ENCODE data around the gene ROPN1L. TPM values are rescaled to one million over a fixed set of nuclear protein-coding genes. Genes with fewer than 3 reads are reported as not detected.

The ROPN1L gene
- total and polyA plus RNA-seq, 2 experiments from 2014 or later: 0.30 TPM; not detected in 1

GRCh38 chr5:10403829-10404228 lies 37.9 kb upstream of the ROPN1L start:
- DNase-seq (ENCODE audit: low spot score): no peak
- no peak overlapping the region for H3K4me2 ChIP-seq
- H3K9me2 ChIP-seq (replicated peaks; ENCODE audit: insufficient read depth): no peaks in the 10 kb centered on the region
- H3K4me1 ChIP-seq (ENCODE audit: insufficient read depth): no peaks in the 10 kb centered on the region
- H3K4me3 ChIP-seq: no peak overlapping the region
- no peaks in the 10 kb centered on the region for H4K20me1 ChIP-seq (ENCODE audit: insufficient read depth, poor library complexity, severe bottlenecking)
- no peak overlapping the region for H2AFZ ChIP-seq
- no peak overlapping the region for H3K27ac ChIP-seq
- H3K79me2 ChIP-seq: no peaks in the 10 kb centered on the region
- TF ChIP-seq CTCF (IDR thresholded peaks at IDR 0.05; ENCODE audit: poor library complexity): no peak
- TF ChIP-seq EZH2 (IDR thresholded peaks at IDR 0.05; ENCODE audit: borderline replicate concordance): no peak
- no peak for TF ChIP-seq EZH2phosphoT487 (IDR thresholded peaks at IDR 0.05; ENCODE audit: low read depth, severe bottlenecking, unreplicated experiment)
- WGBS (ENCODE audit: low lambda C conversion rate, missing lambda C conversion rate): 100% methylated on average over 1 of the region's 1 CpG
- H3K36me3 ChIP-seq (replicated peaks; ENCODE audit: insufficient read depth, low read depth): no peaks in the 10 kb centered on the region
- H3K9me3 ChIP-seq (ENCODE audit: low read depth): no peaks in the 10 kb centered on the region
- H3K27me3 ChIP-seq: no peaks in the 10 kb centered on the region

GRCh38 chr5:10406651-10407050 lies 35.0 kb upstream of the ROPN1L start:
- Histone ChIP-seq H3K27me3 (no peaks in the 10 kb centered on the region), H3K4me3 (no peak overlapping the region), H3K9me2 (replicated peaks; ENCODE audit: insufficient read depth) (no peaks in the 10 kb centered on the region), H3K79me2 (no peaks in the 10 kb centered on the region), H3K27ac (no peak overlapping the region), H2AFZ (no peak overlapping the region), H3K4me1 (ENCODE audit: insufficient read depth) (no peaks in the 10 kb centered on the region), H4K20me1 (ENCODE audit: insufficient read depth, poor library complexity, severe bottlenecking) (no peaks in the 10 kb centered on the region), H3K4me2 (no peak overlapping the region), H3K36me3 (replicated peaks; ENCODE audit: insufficient read depth, low read depth) (no peaks in the 10 kb centered on the region), H3K9me3 (ENCODE audit: low read depth) (no peaks in the 10 kb centered on the region)
- no peak for DNase-seq (ENCODE audit: low spot score)
- 89% methylated on average over 3 of the region's 3 CpGs for WGBS (ENCODE audit: low lambda C conversion rate, missing lambda C conversion rate)
- TF ChIP-seq CTCF (IDR thresholded peaks at IDR 0.05; ENCODE audit: poor library complexity): no peak
- no peak for TF ChIP-seq EZH2 (IDR thresholded peaks at IDR 0.05; ENCODE audit: borderline replicate concordance)
- TF ChIP-seq EZH2phosphoT487 (IDR thresholded peaks at IDR 0.05; ENCODE audit: low read depth, severe bottlenecking, unreplicated experiment): no peak

- WGBS (ENCODE audit: low lambda C conversion rate, missing lambda C conversion rate): 94% methylated on average over 1 of the region's 1 CpG
- Histone ChIP-seq H3K4me1 (ENCODE audit: insufficient read depth) (no peaks in the 10 kb centered on the region), H3K9me3 (ENCODE audit: low read depth) (no peaks in the 10 kb centered on the region), H3K79me2 (no peaks in the 10 kb centered on the region), H2AFZ (no peak overlapping the region), H3K27ac (no peak overlapping the region), H3K9me2 (replicated peaks; ENCODE audit: insufficient read depth) (no peaks in the 10 kb centered on the region), H3K4me2 (no peak overlapping the region), H3K27me3 (no peaks in the 10 kb centered on the region), H3K4me3 (no peak overlapping the region), H3K36me3 (replicated peaks; ENCODE audit: insufficient read depth, low read depth) (no peaks in the 10 kb centered on the region), H4K20me1 (ENCODE audit: insufficient read depth, poor library complexity, severe bottlenecking) (no peaks in the 10 kb centered on the region)
- TF ChIP-seq CTCF (IDR thresholded peaks at IDR 0.05; ENCODE audit: poor library complexity) (no peak), EZH2phosphoT487 (IDR thresholded peaks at IDR 0.05; ENCODE audit: low read depth, severe bottlenecking, unreplicated experiment) (no peak)
- DNase-seq (ENCODE audit: low spot score): no peak
Measured at GRCh38 chr5:10409504-10409903, 32.2 kb upstream of the ROPN1L start.

- Histone ChIP-seq H3K9me2 (replicated peaks; ENCODE audit: insufficient read depth) (no peaks in the 10 kb centered on the region), H3K9me3 (ENCODE audit: low read depth) (no peaks in the 10 kb centered on the region), H3K4me1 (ENCODE audit: insufficient read depth) (no peaks in the 10 kb centered on the region), H3K36me3 (replicated peaks; ENCODE audit: insufficient read depth, low read depth) (no peaks in the 10 kb centered on the region), H2AFZ (no peak overlapping the region), H3K27ac (no peak overlapping the region), H3K4me3 (no peak overlapping the region), H4K20me1 (ENCODE audit: insufficient read depth, poor library complexity, severe bottlenecking) (no peaks in the 10 kb centered on the region), H3K4me2 (no peak overlapping the region), H3K79me2 (no peaks in the 10 kb centered on the region), H3K27me3 (no peaks in the 10 kb centered on the region)
- DNase-seq (ENCODE audit: low spot score): no peak
- 90% methylated on average over 1 of the region's 1 CpG for WGBS (ENCODE audit: low lambda C conversion rate, missing lambda C conversion rate)
- TF ChIP-seq EZH2 (IDR thresholded peaks at IDR 0.05; ENCODE audit: borderline replicate concordance) (no peak), EZH2phosphoT487 (IDR thresholded peaks at IDR 0.05; ENCODE audit: low read depth, severe bottlenecking, unreplicated experiment) (no peak), CTCF (IDR thresholded peaks at IDR 0.05; ENCODE audit: poor library complexity) (no peak)
Measured at GRCh38 chr5:10410662-10411061, 31.0 kb upstream of the ROPN1L start.

Measured in hepatocyte (in vitro differentiated cells).